Cardiac muscle cell (in vitro differentiated cells and primary cell): ENCODE data around the gene RBM28. TPM values are rescaled to one million over a fixed set of nuclear protein-coding genes. Genes with fewer than 3 reads are reported as not detected.

Source experiments
- DNase-seq, 2 donors: peaks; one replicate each; pipeline versions ENCODE4 v3.0.0 to v3.0.0-alpha.2; 2010 to 2017; ENCODE audit warnings: low read depth in 1 of 2, low spot score in 1 of 2
- H3K27ac ChIP-seq: fragments of 200-600 bp; sonication (generic); 2 replicates; pipeline ENCODE4 v1.5.1; 2016
- H3K27me3 ChIP-seq: fragments of 200-600 bp; sonication (generic); 2 replicates; pipeline ENCODE4 v1.6.0; 2016; ENCODE audit warnings: control low read depth
- H3K36me3 ChIP-seq: fragments of 200-600 bp; sonication (generic); 2 replicates; pipeline ENCODE4 v1.5.1; 2016; ENCODE audit warnings: control low read depth
- H3K4me1 ChIP-seq: fragments of 200-600 bp; sonication (generic); 2 replicates; pipeline ENCODE4 v1.8.1; 2017; ENCODE audit warnings: low read depth, mild to moderate bottlenecking, mixed run types
- H3K4me3 ChIP-seq: fragments of 200-600 bp; sonication (generic); 2 replicates; pipeline ENCODE4 v1.5.1; 2016; ENCODE audit warnings: mild to moderate bottlenecking
- H3K9me3 ChIP-seq: fragments of 200-600 bp; sonication (generic); 2 replicates; pipeline ENCODE4 v1.5.1; 2017; ENCODE audit warnings: low read depth, mild to moderate bottlenecking, control low read depth
- polyA plus RNA-seq: library from polyadenylated mRNA; unstranded; fragments of >200 nt; fragmentation: Nextera tagmentation; extraction: Ambion mirVana; gene quantifications from 2 replicates; pipeline ENCODE4 v1.2.1, GENCODE V29; 2016
- total RNA-seq: library from RNA; depleted of rRNA; stranded (reverse); fragments of >200 nt; gene quantifications from 2 replicates; pipeline ENCODE4 v1.2.3, GENCODE V29; 2016
- TF ChIP-seq, protein P1 (sequence below): IDR thresholded peaks from 2 replicates; pipeline ENCODE4 v1.5.1; 2012; ENCODE audit warnings: low read depth, mild to moderate bottlenecking, low read length

RBM28 gene
- total and polyA plus RNA-seq, 2 experiments from 2014 or later, result 23.0 to 26.4 TPM

DNA sequence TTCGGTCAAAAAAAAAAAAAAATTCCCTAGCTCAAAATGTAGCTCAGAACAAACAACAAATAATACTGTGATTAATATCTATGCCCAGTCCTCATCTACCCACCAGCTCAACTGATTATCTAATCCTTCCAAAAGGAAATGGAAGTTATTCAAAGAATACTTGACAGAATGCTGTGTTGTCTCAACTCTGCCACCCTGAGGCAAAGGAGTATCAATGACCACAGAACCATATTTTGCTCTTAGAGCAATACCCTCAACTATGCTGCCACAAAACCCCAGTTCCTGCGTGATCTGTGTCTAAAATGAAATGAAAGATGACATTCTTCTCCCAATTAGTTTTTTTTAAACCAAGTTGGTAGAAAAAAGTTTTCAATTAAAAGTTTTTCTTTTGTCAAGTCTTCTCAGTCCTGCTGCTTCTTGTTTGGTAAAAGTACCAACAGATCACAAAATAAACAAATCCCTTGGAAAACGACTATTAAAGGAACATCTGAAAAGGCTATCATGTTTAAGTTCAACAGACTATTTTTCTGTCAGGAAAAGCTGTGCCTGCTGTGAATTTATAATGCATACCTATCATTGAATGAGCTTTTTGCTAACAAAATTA, 21.6 kb downstream of the RBM28 start:
- H3K36me3 ChIP-seq, result peaks cover 66% of the 10 kb centered on the region
- no peaks in the 10 kb centered on the region for H3K27me3 ChIP-seq
- DNase-seq, result peak; percentile 25 to 65
- no peaks in the 10 kb centered on the region for H3K9me3 ChIP-seq
- H3K27ac ChIP-seq, result no peak overlapping the region
- peaks cover 4% of the 10 kb centered on the region for H3K4me1 ChIP-seq
- TF ChIP-seq, protein P1, sequence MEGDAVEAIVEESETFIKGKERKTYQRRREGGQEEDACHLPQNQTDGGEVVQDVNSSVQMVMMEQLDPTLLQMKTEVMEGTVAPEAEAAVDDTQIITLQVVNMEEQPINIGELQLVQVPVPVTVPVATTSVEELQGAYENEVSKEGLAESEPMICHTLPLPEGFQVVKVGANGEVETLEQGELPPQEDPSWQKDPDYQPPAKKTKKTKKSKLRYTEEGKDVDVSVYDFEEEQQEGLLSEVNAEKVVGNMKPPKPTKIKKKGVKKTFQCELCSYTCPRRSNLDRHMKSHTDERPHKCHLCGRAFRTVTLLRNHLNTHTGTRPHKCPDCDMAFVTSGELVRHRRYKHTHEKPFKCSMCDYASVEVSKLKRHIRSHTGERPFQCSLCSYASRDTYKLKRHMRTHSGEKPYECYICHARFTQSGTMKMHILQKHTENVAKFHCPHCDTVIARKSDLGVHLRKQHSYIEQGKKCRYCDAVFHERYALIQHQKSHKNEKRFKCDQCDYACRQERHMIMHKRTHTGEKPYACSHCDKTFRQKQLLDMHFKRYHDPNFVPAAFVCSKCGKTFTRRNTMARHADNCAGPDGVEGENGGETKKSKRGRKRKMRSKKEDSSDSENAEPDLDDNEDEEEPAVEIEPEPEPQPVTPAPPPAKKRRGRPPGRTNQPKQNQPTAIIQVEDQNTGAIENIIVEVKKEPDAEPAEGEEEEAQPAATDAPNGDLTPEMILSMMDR, result peak; percentile 61
- H3K4me3 ChIP-seq, result no peak overlapping the region

DNA sequence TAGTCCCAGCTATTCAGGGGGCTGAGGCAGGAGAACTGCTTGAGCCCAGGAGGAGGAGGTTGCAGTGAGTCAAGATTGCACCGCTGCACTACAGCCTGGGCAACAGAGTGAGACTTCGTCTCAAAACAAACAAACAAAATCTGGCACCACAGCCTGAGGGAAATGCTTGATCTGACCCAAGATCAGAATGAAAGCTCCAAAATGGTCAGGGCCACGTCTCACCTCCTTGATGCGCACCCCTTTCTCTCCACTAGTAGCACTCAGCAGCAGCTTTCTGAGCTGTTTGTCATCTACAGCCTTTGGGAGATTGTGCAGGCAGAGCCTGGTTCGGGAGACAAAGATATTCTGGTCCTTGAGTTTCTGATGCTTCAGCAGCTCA, 22.7 kb downstream of the RBM28 start:
- Histone ChIP-seq H3K36me3 (peaks cover 65% of the 10 kb centered on the region), H3K4me1 (peaks cover 4% of the 10 kb centered on the region), H3K4me3 (no peak overlapping the region), H3K9me3 (no peaks in the 10 kb centered on the region), H3K27me3 (no peaks in the 10 kb centered on the region), H3K27ac (no peak overlapping the region)
- DNase-seq, result no peak
- TF ChIP-seq, protein P1, result no peak

GRCh38 chr7:128318691-128319090, 25.0 kb downstream of the RBM28 start:
- Histone ChIP-seq H3K4me1 (peaks cover 3% of the 10 kb centered on the region), H3K27me3 (no peaks in the 10 kb centered on the region), H3K36me3 (peaks cover 63% of the 10 kb centered on the region), H3K4me3 (no peak overlapping the region), H3K9me3 (no peaks in the 10 kb centered on the region), H3K27ac (no peak overlapping the region)
- DNase-seq, result no peak
- TF ChIP-seq, protein P1, result no peak

- Histone ChIP-seq H3K27me3 (no peaks in the 10 kb centered on the region), H3K27ac (no peak overlapping the region), H3K36me3 (peaks cover 57% of the 10 kb centered on the region)
These were observed 32.7 kb downstream of the RBM28 start for GRCh38 chr7:128311013-128311412.

DNA sequence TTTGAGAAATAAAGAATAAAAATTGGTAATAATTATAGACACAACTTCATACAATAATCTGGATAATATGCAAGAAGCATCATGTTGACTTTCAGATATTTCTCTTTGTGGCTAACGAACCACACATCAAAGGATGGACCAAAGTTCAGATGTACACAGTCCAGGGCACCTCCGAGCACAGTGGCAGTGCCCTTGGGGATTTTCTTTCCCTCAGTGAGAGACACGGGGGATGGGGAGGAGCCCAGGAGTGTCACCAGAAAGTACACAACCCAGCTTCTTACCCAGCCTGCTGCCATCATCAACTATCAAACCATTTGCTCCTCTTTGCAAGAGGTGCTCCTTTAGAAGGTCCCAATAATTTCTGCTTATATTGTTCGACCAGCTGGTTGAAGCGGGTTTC, 33.2 kb downstream of the RBM28 start:
- H3K36me3 ChIP-seq, result peaks cover 55% of the 10 kb centered on the region
- no peaks in the 10 kb centered on the region for H3K4me1 ChIP-seq
- no peaks in the 10 kb centered on the region for H3K9me3 ChIP-seq
- TF ChIP-seq, protein P1, result no peak
- no peak for DNase-seq
- no peak overlapping the region for H3K4me3 ChIP-seq
- no peak overlapping the region for H3K27ac ChIP-seq
- H3K27me3 ChIP-seq, result no peaks in the 10 kb centered on the region

More at GRCh38 chr7:128311013-128311412, 32.7 kb downstream of the RBM28 start:
- H3K4me1 ChIP-seq, result no peaks in the 10 kb centered on the region
- TF ChIP-seq, protein P1, result no peak
- DNase-seq, result no peak
- H3K4me3 ChIP-seq, result no peak overlapping the region
- no peaks in the 10 kb centered on the region for H3K9me3 ChIP-seq
